ENCODE data around the gene ALOX5AP. TPM values are rescaled to one million over a fixed set of nuclear protein-coding genes. Genes with fewer than 3 reads are reported as not detected.
A peak's percentile ranks its signal among the peaks of the same experiment; 100 is the strongest.

Gene ALOX5AP
- total and polyA plus RNA-seq, 2 experiments from 2014 or later: 3.3 to 17.2 TPM

DNA sequence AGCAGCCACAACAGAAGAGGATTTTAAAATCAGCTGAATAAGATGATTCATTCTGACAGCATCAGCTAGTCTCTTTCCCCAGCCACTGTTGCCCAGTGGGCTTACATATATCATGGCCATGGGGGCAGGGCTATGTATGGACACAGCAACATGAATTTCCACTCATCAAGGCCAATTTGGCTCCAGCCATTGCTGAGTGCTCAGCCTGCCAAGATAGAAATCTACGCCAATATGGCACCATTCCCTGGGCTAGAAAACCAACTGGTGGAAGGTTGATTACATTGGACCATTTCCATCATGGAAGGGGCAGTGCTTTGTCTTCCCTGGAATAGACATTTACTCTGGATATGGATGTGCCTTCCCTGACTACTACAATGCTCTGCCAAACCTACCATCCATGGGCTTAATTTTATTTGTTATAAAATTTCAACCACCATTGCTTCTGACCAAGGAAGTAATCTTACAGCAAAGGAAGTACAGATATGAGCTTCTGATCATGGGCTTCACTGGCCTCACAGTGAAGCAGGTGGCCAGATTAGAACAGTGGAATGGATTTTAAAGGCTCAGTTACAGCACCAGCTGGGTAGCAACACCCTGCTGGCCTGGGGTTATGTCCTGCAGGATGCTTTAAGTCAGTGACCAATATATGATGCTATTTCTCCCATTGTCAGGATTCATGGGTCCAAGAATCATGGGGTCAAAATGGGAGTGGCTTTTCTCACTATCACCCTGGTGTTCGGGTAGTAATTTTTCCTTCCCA lies 9.8 kb upstream of the ALOX5AP start:
- Histone ChIP-seq H3K4me2 (no peak overlapping the region), H3K79me2 (no peaks in the 10 kb centered on the region), H2AFZ (no peak overlapping the region), H4K20me1 (ENCODE audit: insufficient read depth, poor library complexity, severe bottlenecking) (no peaks in the 10 kb centered on the region), H3K4me1 (ENCODE audit: insufficient read depth) (peaks cover 5% of the 10 kb centered on the region), H3K27ac (no peak overlapping the region), H3K36me3 (replicated peaks; ENCODE audit: insufficient read depth, low read depth) (no peaks in the 10 kb centered on the region), H3K9me3 (ENCODE audit: low read depth) (no peaks in the 10 kb centered on the region), H3K27me3 (no peaks in the 10 kb centered on the region), H3K4me3 (no peak overlapping the region), H3K9me2 (replicated peaks; ENCODE audit: insufficient read depth) (no peaks in the 10 kb centered on the region)
- no peak for DNase-seq (ENCODE audit: low spot score)
- TF ChIP-seq EZH2 (IDR thresholded peaks at IDR 0.05; ENCODE audit: borderline replicate concordance): no peak
- 98% methylated on average over 2 of the region's 2 CpGs for WGBS (ENCODE audit: low lambda C conversion rate, missing lambda C conversion rate)

DNA sequence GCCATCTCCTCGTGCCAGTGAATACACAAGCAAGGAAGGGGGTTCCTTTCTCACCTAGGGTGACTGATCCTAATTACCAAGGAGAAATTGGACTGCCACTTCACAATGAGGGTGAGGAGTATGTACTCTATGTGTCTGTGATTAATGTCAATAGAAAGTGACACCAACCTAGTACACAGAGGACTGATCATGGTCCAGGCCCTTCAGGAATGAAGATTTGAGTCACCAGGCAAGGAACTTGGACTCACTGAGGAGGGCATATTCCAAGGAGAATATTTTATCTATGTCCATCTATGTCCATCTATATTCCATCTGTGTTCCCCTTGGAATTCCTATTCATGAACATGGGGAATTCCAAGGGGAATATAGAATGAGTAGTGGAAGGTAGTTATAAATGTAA lies 9.2 kb upstream of the ALOX5AP start:
- WGBS (ENCODE audit: low lambda C conversion rate, missing lambda C conversion rate): 87% methylated on average over 1 of the region's 1 CpG
- H4K20me1 ChIP-seq (ENCODE audit: insufficient read depth, poor library complexity, severe bottlenecking): no peaks in the 10 kb centered on the region
- H3K4me2 ChIP-seq: no peak overlapping the region
- no peaks in the 10 kb centered on the region for H3K36me3 ChIP-seq (replicated peaks; ENCODE audit: insufficient read depth, low read depth)
- DNase-seq (ENCODE audit: low spot score): no peak
- no peaks in the 10 kb centered on the region for H3K9me3 ChIP-seq (ENCODE audit: low read depth)
- TF ChIP-seq EZH2 (IDR thresholded peaks at IDR 0.05; ENCODE audit: borderline replicate concordance): no peak
- no peak for TF ChIP-seq EZH2phosphoT487 (IDR thresholded peaks at IDR 0.05; ENCODE audit: low read depth, severe bottlenecking, unreplicated experiment)
- TF ChIP-seq, protein P1, sequence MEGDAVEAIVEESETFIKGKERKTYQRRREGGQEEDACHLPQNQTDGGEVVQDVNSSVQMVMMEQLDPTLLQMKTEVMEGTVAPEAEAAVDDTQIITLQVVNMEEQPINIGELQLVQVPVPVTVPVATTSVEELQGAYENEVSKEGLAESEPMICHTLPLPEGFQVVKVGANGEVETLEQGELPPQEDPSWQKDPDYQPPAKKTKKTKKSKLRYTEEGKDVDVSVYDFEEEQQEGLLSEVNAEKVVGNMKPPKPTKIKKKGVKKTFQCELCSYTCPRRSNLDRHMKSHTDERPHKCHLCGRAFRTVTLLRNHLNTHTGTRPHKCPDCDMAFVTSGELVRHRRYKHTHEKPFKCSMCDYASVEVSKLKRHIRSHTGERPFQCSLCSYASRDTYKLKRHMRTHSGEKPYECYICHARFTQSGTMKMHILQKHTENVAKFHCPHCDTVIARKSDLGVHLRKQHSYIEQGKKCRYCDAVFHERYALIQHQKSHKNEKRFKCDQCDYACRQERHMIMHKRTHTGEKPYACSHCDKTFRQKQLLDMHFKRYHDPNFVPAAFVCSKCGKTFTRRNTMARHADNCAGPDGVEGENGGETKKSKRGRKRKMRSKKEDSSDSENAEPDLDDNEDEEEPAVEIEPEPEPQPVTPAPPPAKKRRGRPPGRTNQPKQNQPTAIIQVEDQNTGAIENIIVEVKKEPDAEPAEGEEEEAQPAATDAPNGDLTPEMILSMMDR (IDR thresholded peaks at IDR 0.05; ENCODE audit: poor library complexity): no peak
- H2AFZ ChIP-seq: no peak overlapping the region
- no peaks in the 10 kb centered on the region for H3K79me2 ChIP-seq
- no peak overlapping the region for H3K27ac ChIP-seq
- no peaks in the 10 kb centered on the region for H3K27me3 ChIP-seq
- no peaks in the 10 kb centered on the region for H3K9me2 ChIP-seq (replicated peaks; ENCODE audit: insufficient read depth)
- H3K4me1 ChIP-seq (ENCODE audit: insufficient read depth): peaks cover 8% of the 10 kb centered on the region
- H3K4me3 ChIP-seq: no peak overlapping the region

DNA sequence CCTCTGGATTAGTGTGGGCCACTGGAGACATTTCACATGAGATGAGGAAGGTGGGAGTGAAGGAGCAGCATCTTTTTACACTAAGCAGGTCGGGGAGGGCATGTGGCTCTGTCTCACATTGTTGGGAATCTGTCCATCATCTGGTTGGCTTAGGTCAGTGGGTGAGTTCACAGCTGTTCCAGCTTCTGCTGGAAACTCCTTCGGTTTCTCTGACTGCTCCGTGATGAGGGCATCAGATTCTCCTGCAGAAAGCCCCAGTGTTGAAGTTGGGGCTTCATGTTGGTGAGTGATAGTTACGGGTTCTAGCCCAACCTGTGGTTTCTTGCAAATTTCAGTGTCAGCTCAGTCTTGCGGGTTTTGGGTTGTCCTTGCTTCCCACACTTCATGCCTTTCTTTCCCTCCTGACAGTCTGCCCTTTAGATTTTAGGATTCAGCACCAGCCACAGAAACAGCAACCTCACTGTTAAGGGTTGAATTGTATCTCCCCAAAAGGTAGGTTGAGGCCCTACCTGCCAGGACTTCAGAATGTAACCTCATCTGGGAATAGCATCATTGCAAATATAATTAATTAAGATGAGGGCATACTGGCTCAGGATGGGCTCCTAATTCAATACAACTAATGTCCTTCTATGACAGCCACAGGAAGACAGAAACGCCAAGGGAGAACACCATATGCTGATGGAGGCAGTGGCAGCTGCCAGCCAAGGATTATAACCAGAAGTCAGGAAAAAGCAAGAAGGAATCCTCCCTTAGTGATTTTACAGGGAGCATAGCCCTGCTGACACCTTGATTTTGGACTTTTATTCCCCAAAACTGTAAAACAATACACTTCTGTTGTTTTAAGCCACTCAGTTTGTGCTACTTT lies 7.6 kb upstream of the ALOX5AP start:
- Histone ChIP-seq H3K79me2 (no peaks in the 10 kb centered on the region), H3K9me2 (replicated peaks; ENCODE audit: insufficient read depth) (no peaks in the 10 kb centered on the region), H4K20me1 (ENCODE audit: insufficient read depth, poor library complexity, severe bottlenecking) (no peaks in the 10 kb centered on the region), H3K36me3 (replicated peaks; ENCODE audit: insufficient read depth, low read depth) (no peaks in the 10 kb centered on the region), H3K4me3 (no peak overlapping the region), H3K4me1 (ENCODE audit: insufficient read depth) (peaks cover 8% of the 10 kb centered on the region), H3K9me3 (ENCODE audit: low read depth) (no peaks in the 10 kb centered on the region), H3K27ac (no peak overlapping the region), H3K27me3 (no peaks in the 10 kb centered on the region), H2AFZ (no peak overlapping the region), H3K4me2 (no peak overlapping the region)
- 90% methylated on average over 6 of the region's 6 CpGs for WGBS (ENCODE audit: low lambda C conversion rate, missing lambda C conversion rate)
- TF ChIP-seq, protein P1 (IDR thresholded peaks at IDR 0.05; ENCODE audit: poor library complexity): no peak
- TF ChIP-seq EZH2 (IDR thresholded peaks at IDR 0.05; ENCODE audit: borderline replicate concordance) (no peak), EZH2phosphoT487 (IDR thresholded peaks at IDR 0.05; ENCODE audit: low read depth, severe bottlenecking, unreplicated experiment) (no peak)
- no peak for DNase-seq (ENCODE audit: low spot score)

DNA sequence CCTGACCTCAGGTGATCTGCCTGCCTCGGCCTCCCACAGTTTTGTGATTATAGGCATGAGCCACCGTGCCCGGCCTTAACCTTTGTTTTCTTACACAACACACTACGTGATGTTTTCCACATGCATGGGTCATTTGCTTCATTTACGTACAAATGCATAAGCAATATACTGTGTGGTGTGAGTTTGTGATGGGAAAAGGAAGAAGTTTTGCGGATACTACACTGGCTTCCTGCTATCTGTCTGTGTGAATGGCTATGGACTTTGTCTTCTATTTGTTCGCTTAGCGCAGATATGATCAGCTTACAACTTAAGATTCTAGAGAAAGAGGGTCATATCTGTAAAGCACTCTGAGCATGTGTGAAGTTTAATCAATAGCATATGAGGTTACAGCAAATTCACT lies 5.5 kb upstream of the ALOX5AP start:
- H3K79me2 ChIP-seq: no peaks in the 10 kb centered on the region
- H3K9me3 ChIP-seq (ENCODE audit: low read depth): no peaks in the 10 kb centered on the region
- no peaks in the 10 kb centered on the region for H3K36me3 ChIP-seq (replicated peaks; ENCODE audit: insufficient read depth, low read depth)
- no peak for TF ChIP-seq EZH2phosphoT487 (IDR thresholded peaks at IDR 0.05; ENCODE audit: low read depth, severe bottlenecking, unreplicated experiment)
- TF ChIP-seq, protein P1 (IDR thresholded peaks at IDR 0.05; ENCODE audit: poor library complexity): no peak
- no peak for TF ChIP-seq EZH2 (IDR thresholded peaks at IDR 0.05; ENCODE audit: borderline replicate concordance)
- no peak for DNase-seq (ENCODE audit: low spot score)
- peaks cover 8% of the 10 kb centered on the region for H3K4me1 ChIP-seq (ENCODE audit: insufficient read depth)
- H3K4me2 ChIP-seq: no peak overlapping the region
- 60% methylated on average over 8 of the region's 8 CpGs for WGBS (ENCODE audit: low lambda C conversion rate, missing lambda C conversion rate)
- H4K20me1 ChIP-seq (ENCODE audit: insufficient read depth, poor library complexity, severe bottlenecking): no peaks in the 10 kb centered on the region
- H3K27me3 ChIP-seq: no peaks in the 10 kb centered on the region
- no peak overlapping the region for H3K4me3 ChIP-seq
- H3K9me2 ChIP-seq (replicated peaks; ENCODE audit: insufficient read depth): no peaks in the 10 kb centered on the region
- no peak overlapping the region for H2AFZ ChIP-seq
- H3K27ac ChIP-seq: peak overlapping the region; percentile 51
